MM.1S (cell line): ENCODE measurements around the gene UBE2G2.

ENCODE experiments used
- DNase-seq: peaks from one replicate; pipeline ENCODE4 v3.0.0-alpha.2; 2015
- H2AFZ ChIP-seq: fragments of 300-600 bp; sonication (generic); 2 replicates; pipeline ENCODE4 v1.6.0; 2016; ENCODE audit warnings: antibody characterized with exemption, low read length
- H3F3A ChIP-seq: fragments of 300-600 bp; sonication (generic); 2 replicates; pipeline ENCODE4 v1.6.1; 2016; ENCODE audit warnings: mild to moderate bottlenecking, antibody characterized with exemption, low read length, moderate library complexity, mixed read lengths; ENCODE audit not compliant: insufficient read depth
- H3K27ac ChIP-seq: fragments of 300-600 bp; sonication (generic); 2 replicates; pipeline ENCODE4 v1.5.1; 2016; ENCODE audit warnings: mild to moderate bottlenecking, low read length
- H3K27me3 ChIP-seq: fragments of 300-600 bp; sonication (generic); replicated peaks from 2 replicates; pipeline ENCODE4 v1.6.0; 2016; ENCODE audit warnings: low read length; ENCODE audit not compliant: insufficient read depth
- H3K36me3 ChIP-seq: fragments of 300-600 bp; sonication (generic); replicated peaks from 2 replicates; pipeline ENCODE4 v1.6.1; 2016; ENCODE audit warnings: mild to moderate bottlenecking, low read length, mixed read lengths; ENCODE audit not compliant: insufficient read depth
- H3K4me1 ChIP-seq: fragments of 300-600 bp; sonication (generic); 2 replicates; pipeline ENCODE4 v1.6.1; 2016; ENCODE audit warnings: low read length, mixed read lengths
- H3K4me2 ChIP-seq: fragments of 300-600 bp; sonication (generic); 2 replicates; pipeline ENCODE4 v1.6.0; 2016; ENCODE audit warnings: low read depth, low read length
- H3K4me3 ChIP-seq: fragments of 300-600 bp; sonication (generic); 2 replicates; pipeline ENCODE4 v1.5.1; 2016; ENCODE audit warnings: low read length, mixed read lengths
- H3K79me2 ChIP-seq: fragments of 300-600 bp; sonication (generic); 2 replicates; pipeline ENCODE4 v1.6.1; 2016; ENCODE audit warnings: mixed run types, low read length, mixed read lengths
- H3K9ac ChIP-seq: fragments of 300-600 bp; sonication (generic); 2 replicates; pipeline ENCODE4 v1.6.1; 2016; ENCODE audit warnings: low read length, mixed read lengths
- H3K9me2 ChIP-seq: fragments of 300-600 bp; sonication (generic); replicated peaks from 2 replicates; pipeline ENCODE4 v1.6.1; 2016; ENCODE audit warnings: mild to moderate bottlenecking, low read length, mixed read lengths; ENCODE audit not compliant: insufficient read depth
- H3K9me3 ChIP-seq: fragments of 300-600 bp; sonication (generic); replicated peaks from 2 replicates; pipeline ENCODE4 v1.6.1; 2016; ENCODE audit warnings: mild to moderate bottlenecking, low read length, mixed read lengths; ENCODE audit not compliant: insufficient read depth
- H4K20me1 ChIP-seq: fragments of 300-600 bp; sonication (generic); 2 replicates; pipeline ENCODE4 v1.6.1; 2016; ENCODE audit warnings: mild to moderate bottlenecking, low read length, moderate library complexity, mixed read lengths; ENCODE audit not compliant: insufficient read depth
- CTCF ChIP-seq: fragments of 300-600 bp; sonication (generic); IDR thresholded peaks from 2 replicates; pipeline ENCODE4 v1.5.1; 2016; ENCODE audit warnings: antibody characterized with exemption, low read length, mixed read lengths
- EZH2 ChIP-seq: fragments of 300-600 bp; sonication (generic); optimal IDR thresholded peaks from 2 replicates; pipeline ENCODE3; 2017; ENCODE audit warnings: low read depth, mild to moderate bottlenecking, antibody characterized with exemption, low read length, mixed read lengths
- EZH2phosphoT487 ChIP-seq: fragments of 300-600 bp; sonication (generic); IDR thresholded peaks from 2 replicates; pipeline ENCODE4 v1.6.1; 2018; ENCODE audit warnings: antibody characterized with exemption, low read length

UBE2G2 gene

GRCh38 chr21:44823179-44823660 lies 21.6 kb upstream of the UBE2G2 start:
- no peaks in the 10 kb centered on the region for H4K20me1 ChIP-seq
- H3K4me2 ChIP-seq = no peak overlapping the region
- H3K27ac ChIP-seq = no peak overlapping the region
- H3K79me2 ChIP-seq = no peaks in the 10 kb centered on the region
- no peaks in the 10 kb centered on the region for H3K4me1 ChIP-seq
- H3K36me3 ChIP-seq = no peaks in the 10 kb centered on the region
- H2AFZ ChIP-seq = no peak overlapping the region
- no peak for DNase-seq
- H3K9me3 ChIP-seq = no peaks in the 10 kb centered on the region
- TF ChIP-seq CTCF (no peak), EZH2phosphoT487 (no peak), EZH2 (no peak)
- no peaks in the 10 kb centered on the region for H3F3A ChIP-seq
- H3K4me3 ChIP-seq = no peak overlapping the region
- H3K27me3 ChIP-seq = peaks cover 49% of the 10 kb centered on the region
- H3K9ac ChIP-seq = no peak overlapping the region
- no peaks in the 10 kb centered on the region for H3K9me2 ChIP-seq

DNA sequence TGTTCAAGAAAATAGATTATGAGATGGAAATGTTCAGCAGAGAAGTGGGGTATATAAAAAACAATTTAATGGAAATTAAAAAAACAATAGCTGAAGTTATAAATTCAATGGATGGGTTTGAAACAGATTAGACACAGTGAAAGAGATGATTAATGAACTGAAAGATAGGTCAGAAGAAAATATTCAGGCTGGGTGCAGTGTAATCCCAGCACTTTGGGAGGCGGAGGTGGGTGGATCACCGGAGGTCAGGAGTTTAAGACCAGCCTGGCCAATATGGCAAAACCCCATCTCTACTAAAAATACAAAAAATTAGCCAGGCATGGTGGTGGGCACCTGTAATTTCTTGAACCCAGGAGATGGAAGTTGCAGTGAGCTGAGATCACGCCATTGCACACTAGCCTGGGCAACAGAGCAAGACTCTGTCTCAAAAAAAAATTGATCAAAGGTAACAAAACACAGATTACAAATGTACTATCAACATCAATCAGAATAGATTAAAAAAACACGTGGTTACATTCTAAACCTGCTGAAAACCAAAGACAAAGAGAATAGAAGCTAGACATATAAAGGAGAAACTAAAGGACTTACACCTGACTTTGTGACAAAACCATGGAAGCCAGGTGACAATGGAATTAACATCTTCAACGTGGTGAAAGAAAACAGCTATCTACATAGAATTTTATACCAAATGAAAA lies 21.0 kb upstream of the UBE2G2 start:
- no peak overlapping the region for H3K4me2 ChIP-seq
- H3K27me3 ChIP-seq = peaks cover 43% of the 10 kb centered on the region
- no peak overlapping the region for H3K9ac ChIP-seq
- no peaks in the 10 kb centered on the region for H3K79me2 ChIP-seq
- no peaks in the 10 kb centered on the region for H3K36me3 ChIP-seq
- H3F3A ChIP-seq = no peaks in the 10 kb centered on the region
- H3K9me2 ChIP-seq = no peaks in the 10 kb centered on the region
- H3K27ac ChIP-seq = no peak overlapping the region
- TF ChIP-seq EZH2phosphoT487 = no peak
- no peak for TF ChIP-seq CTCF
- no peaks in the 10 kb centered on the region for H3K9me3 ChIP-seq
- H3K4me1 ChIP-seq = no peaks in the 10 kb centered on the region
- H3K4me3 ChIP-seq = no peak overlapping the region
- no peak for DNase-seq
- H2AFZ ChIP-seq = no peak overlapping the region
- no peaks in the 10 kb centered on the region for H4K20me1 ChIP-seq

- no peaks in the 10 kb centered on the region for H3K36me3 ChIP-seq
- TF ChIP-seq CTCF (no peak), EZH2 (no peak), EZH2phosphoT487 (no peak)
- no peak overlapping the region for H3K27ac ChIP-seq
- H3K4me3 ChIP-seq = no peak overlapping the region
- H2AFZ ChIP-seq = no peak overlapping the region
- peaks cover 17% of the 10 kb centered on the region for H3K79me2 ChIP-seq
- peaks cover 26% of the 10 kb centered on the region for H3K27me3 ChIP-seq
- no peaks in the 10 kb centered on the region for H3K9me2 ChIP-seq
- H3K4me2 ChIP-seq = no peak overlapping the region
- no peaks in the 10 kb centered on the region for H3K4me1 ChIP-seq
- no peaks in the 10 kb centered on the region for H3K9me3 ChIP-seq
- H4K20me1 ChIP-seq = peaks cover 6% of the 10 kb centered on the region
- no peak overlapping the region for H3K9ac ChIP-seq
- DNase-seq = no peak
- H3F3A ChIP-seq = no peaks in the 10 kb centered on the region
These were observed 19.2 kb upstream of the UBE2G2 start for GRCh38 chr21:44820851-44821250.
